HepG2 (cell line): ENCODE data around the gene C5orf34. TPM values are rescaled to one million over a fixed set of nuclear protein-coding genes. Genes with fewer than 3 reads are reported as not detected.

Experiments used
- AGO2 ChIP-seq: fragments of 200-400 bp; formaldehyde crosslinking; optimal IDR thresholded peaks from 2 replicates; pipeline ENCODE3; 2017; ENCODE audit warnings: mild to moderate bottlenecking, low read depth, low read length, moderate library complexity
- ATF7-NPFF ChIP-seq: sonication (generic); formaldehyde crosslinking; IDR thresholded peaks from 2 replicates; pipeline ENCODE4 v1.8.1; 2023; ENCODE audit warnings: mild to moderate bottlenecking, low read depth, missing genetic modification reagents, moderate library complexity
- EED ChIP-seq: sonication (generic); formaldehyde crosslinking; IDR thresholded peaks from 2 replicates; pipeline ENCODE4 v1.5.0; 2020; ENCODE audit warnings: mild to moderate bottlenecking, missing genetic modification reagents
- ESRRA ChIP-seq: sonication (generic); formaldehyde crosslinking; IDR thresholded peaks from 2 replicates; pipeline ENCODE4 v1.5.1; 2020; ENCODE audit warnings: mild to moderate bottlenecking, low read depth, missing genetic modification reagents
- HNRNPLL ChIP-seq: fragments of 200-400 bp; formaldehyde crosslinking; IDR thresholded peaks from 2 replicates; pipeline ENCODE4 v1.6.1; 2017; ENCODE audit warnings: mild to moderate bottlenecking, low read depth, low read length; ENCODE audit not compliant: poor library complexity, severe bottlenecking
- ISL2 ChIP-seq: sonication (generic); formaldehyde crosslinking; IDR thresholded peaks from 2 replicates; pipeline ENCODE4 v1.5.0; 2020; ENCODE audit warnings: missing genetic modification reagents
- JUNB ChIP-seq: sonication (generic); formaldehyde crosslinking; IDR thresholded peaks from 2 replicates; pipeline ENCODE4 v1.8.0; 2022; ENCODE audit warnings: missing genetic modification reagents, mild to moderate bottlenecking, borderline replicate concordance
- KDM5A ChIP-seq: fragments of 200-600 bp; sonication (generic); IDR thresholded peaks from 2 replicates; pipeline ENCODE4 v1.7.0; 2018; ENCODE audit warnings: antibody characterized with exemption, mild to moderate bottlenecking, low read length, borderline replicate concordance
- MED8 ChIP-seq: sonication (generic); formaldehyde crosslinking; IDR thresholded peaks from 2 replicates; pipeline ENCODE4 v1.8.1; 2023; ENCODE audit warnings: mild to moderate bottlenecking, missing genetic modification reagents; ENCODE audit not compliant: insufficient replicate concordance
- NFE2L2 ChIP-seq: fragments of 150-350 bp; IDR thresholded peaks from 2 replicates; pipeline ENCODE4 v1.6.1; 2014; ENCODE audit warnings: low read length
- PCBP2 ChIP-seq: fragments of 200-400 bp; formaldehyde crosslinking; optimal IDR thresholded peaks from 2 replicates; pipeline ENCODE3; 2018; ENCODE audit warnings: low read length, low read depth; ENCODE audit not compliant: poor library complexity, severe bottlenecking
- POLR2G ChIP-seq: fragments of 200-400 bp; formaldehyde crosslinking; IDR thresholded peaks from 2 replicates; pipeline ENCODE4 v1.6.1; 2018; ENCODE audit warnings: mild to moderate bottlenecking, low read depth, low read length, moderate library complexity
- TBL1XR1 ChIP-seq: fragments of 150-350 bp; IDR thresholded peaks from 2 replicates; pipeline ENCODE4 v1.6.1; 2014; ENCODE audit warnings: borderline replicate concordance, low read length; ENCODE audit not compliant: partially characterized antibody
- ZBTB38 ChIP-seq: sonication (generic); formaldehyde crosslinking; IDR thresholded peaks from 2 replicates; pipeline ENCODE4 v1.5.1; 2020; ENCODE audit warnings: mild to moderate bottlenecking, missing genetic modification reagents
- ZNF121 ChIP-seq: sonication (generic); formaldehyde crosslinking; IDR thresholded peaks from 2 replicates; pipeline ENCODE4 v1.5.0; 2020; ENCODE audit warnings: mild to moderate bottlenecking, missing genetic modification reagents
- ZNF180 ChIP-seq: sonication (generic); formaldehyde crosslinking; IDR thresholded peaks from 2 replicates; pipeline ENCODE4 v1.4.0; 2020; ENCODE audit warnings: low read depth, missing genetic modification reagents, borderline replicate concordance
- ZNF329 ChIP-seq: sonication (generic); formaldehyde crosslinking; IDR thresholded peaks from 2 replicates; pipeline ENCODE4 v1.9.0; 2021; ENCODE audit warnings: low read depth, mild to moderate bottlenecking, missing genetic modification reagents
- ZNF34 ChIP-seq: sonication (generic); formaldehyde crosslinking; IDR thresholded peaks from 2 replicates; pipeline ENCODE4 v1.4.0; 2020; ENCODE audit warnings: mild to moderate bottlenecking, missing genetic modification reagents, borderline replicate concordance
- ZNF720 ChIP-seq: sonication (generic); formaldehyde crosslinking; IDR thresholded peaks from 2 replicates; pipeline ENCODE4 v1.4.0; 2020; ENCODE audit warnings: missing genetic modification reagents
- ZNF768 ChIP-seq: sonication (generic); formaldehyde crosslinking; IDR thresholded peaks from 2 replicates; pipeline ENCODE4 v1.4.0; 2020; ENCODE audit warnings: missing genetic modification reagents
- polyA plus RNA-seq, 8 experiments: library from polyadenylated mRNA; depleted of rRNA in 3 of 8; stranded (reverse) in 7 of 8; unstranded in 1 of 8; fragments of >200 nt; fragmentation: Illumina TruSeq in 4 of 8; extraction: Trizol in 4 of 8; gene quantifications; 2 replicates each; pipeline versions ENCODE4 v1.2.1 to v1.2.3, GENCODE V29; 2011 to 2016; ENCODE audit warnings: low read depth in 4 of 8, missing spikeins in 1 of 8, mixed read lengths in 1 of 8; ENCODE audit not compliant: insufficient read depth in 1 of 8
- total RNA-seq, 5 experiments: library from RNA; depleted of rRNA; stranded (reverse); fragments of >200 nt; fragmentation: Illumina TruSeq; extraction: Trizol; gene quantifications; 2 replicates each; pipeline ENCODE4 v1.2.3, GENCODE V29; 2016; ENCODE audit warnings: low read depth in 1 of 5
- TF ChIP-seq, protein P1 (sequence below): sonication (generic); formaldehyde crosslinking; IDR thresholded peaks from 2 replicates; pipeline ENCODE4 v1.5.0; 2020; ENCODE audit warnings: missing genetic modification reagents, mild to moderate bottlenecking, borderline replicate concordance
- TF ChIP-seq, protein P2 (sequence below): sonication (generic); formaldehyde crosslinking; IDR thresholded peaks from 2 replicates; pipeline ENCODE4 v1.4.0; 2020; ENCODE audit warnings: missing genetic modification reagents
- TF ChIP-seq, protein P3 (sequence below): sonication (generic); formaldehyde crosslinking; IDR thresholded peaks from 2 replicates; pipeline ENCODE4 v1.4.0; 2020; ENCODE audit warnings: missing genetic modification reagents, mild to moderate bottlenecking, borderline replicate concordance

C5orf34 gene
- total and polyA plus RNA-seq, 2 of the 13 experiments (the other 11 are each of a cell fraction or from before 2014, with no cell fraction given): 3.2 to 6.4 TPM

DNA sequence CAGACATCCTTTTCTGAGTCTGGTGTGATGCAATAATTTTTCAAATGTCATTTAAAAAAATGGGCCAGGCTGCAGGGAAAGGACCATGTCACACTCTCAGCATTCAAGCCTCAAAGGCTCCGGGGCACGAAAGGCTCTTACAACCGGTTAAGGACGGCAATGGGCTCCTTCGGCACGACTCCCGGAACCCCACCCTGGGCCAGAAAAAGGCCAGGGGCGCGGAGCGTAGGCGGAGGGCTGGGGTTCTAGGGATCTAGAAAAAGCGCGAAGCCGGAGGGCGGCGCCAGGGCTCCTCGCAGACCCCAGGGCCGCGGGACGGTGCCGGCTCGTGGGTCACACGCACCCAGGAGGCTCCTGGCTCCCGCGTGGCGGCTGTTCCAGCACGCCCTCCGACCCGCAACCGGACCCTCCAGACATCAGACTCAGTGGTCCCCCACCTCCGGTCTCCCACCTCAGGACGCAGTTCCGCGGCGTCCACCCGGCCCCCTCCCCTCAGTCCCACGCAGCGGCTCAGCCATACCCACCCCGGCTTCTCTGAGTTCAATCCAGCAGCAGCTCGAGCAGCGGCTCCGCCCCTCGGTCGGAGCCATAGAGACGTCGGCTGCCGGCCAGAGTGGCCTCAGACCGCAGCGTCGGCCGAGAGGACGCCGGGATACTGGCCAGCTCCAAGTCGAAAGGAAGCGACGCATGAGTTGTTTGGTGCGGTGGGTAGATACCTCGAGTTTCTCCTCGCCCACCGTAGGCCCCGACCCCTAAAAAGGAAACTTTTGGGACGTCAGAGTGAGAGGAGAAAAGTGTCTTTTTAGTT is 31.4 kb downstream of the C5orf34 start, which contains the start of gene TMEM267 (continued):
- TF ChIP-seq, protein P1, sequence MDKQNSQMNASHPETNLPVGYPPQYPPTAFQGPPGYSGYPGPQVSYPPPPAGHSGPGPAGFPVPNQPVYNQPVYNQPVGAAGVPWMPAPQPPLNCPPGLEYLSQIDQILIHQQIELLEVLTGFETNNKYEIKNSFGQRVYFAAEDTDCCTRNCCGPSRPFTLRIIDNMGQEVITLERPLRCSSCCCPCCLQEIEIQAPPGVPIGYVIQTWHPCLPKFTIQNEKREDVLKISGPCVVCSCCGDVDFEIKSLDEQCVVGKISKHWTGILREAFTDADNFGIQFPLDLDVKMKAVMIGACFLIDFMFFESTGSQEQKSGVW (CRISPR knock-in tag): 0 out of 2 replicates have a peak, but pooled peaks have one; percentile 67
- TF ChIP-seq KDM5A (0 out of 2 replicates have a peak, but pooled peaks have one; percentile 8), ZNF34 (CRISPR knock-in tag) (no peak), ATF7-NPFF (CRISPR knock-in tag) (no peak), ZNF329 (no peak), EED (CRISPR knock-in tag) (peak; percentile 62; the same call in 1 of the 2 replicates), TBL1XR1 (peak; percentile 44), ZNF180 (peak; percentile 17; the same call in 1 of the 2 replicates), ZNF121 (CRISPR knock-in tag) (no peak), NFE2L2 (no peak), ZBTB38 (CRISPR knock-in tag) (no peak), JUNB (0 out of 2 replicates have a peak, but pooled peaks have one; percentile 25), ESRRA (CRISPR knock-in tag) (peak; percentile 69; the same call in 1 of the 2 replicates), MED8 (CRISPR knock-in tag) (peak; percentile 85), POLR2G (peak; percentile 98), HNRNPLL (peak; percentile 66), ZNF720 (no peak), ISL2 (CRISPR knock-in tag) (peak; percentile 23; the same call in 1 of the 2 replicates), ZNF768 (peak; percentile 77; the same call in 1 of the 2 replicates), AGO2 (peak; percentile 57), PCBP2 (no peak)
- TF ChIP-seq, protein P2, sequence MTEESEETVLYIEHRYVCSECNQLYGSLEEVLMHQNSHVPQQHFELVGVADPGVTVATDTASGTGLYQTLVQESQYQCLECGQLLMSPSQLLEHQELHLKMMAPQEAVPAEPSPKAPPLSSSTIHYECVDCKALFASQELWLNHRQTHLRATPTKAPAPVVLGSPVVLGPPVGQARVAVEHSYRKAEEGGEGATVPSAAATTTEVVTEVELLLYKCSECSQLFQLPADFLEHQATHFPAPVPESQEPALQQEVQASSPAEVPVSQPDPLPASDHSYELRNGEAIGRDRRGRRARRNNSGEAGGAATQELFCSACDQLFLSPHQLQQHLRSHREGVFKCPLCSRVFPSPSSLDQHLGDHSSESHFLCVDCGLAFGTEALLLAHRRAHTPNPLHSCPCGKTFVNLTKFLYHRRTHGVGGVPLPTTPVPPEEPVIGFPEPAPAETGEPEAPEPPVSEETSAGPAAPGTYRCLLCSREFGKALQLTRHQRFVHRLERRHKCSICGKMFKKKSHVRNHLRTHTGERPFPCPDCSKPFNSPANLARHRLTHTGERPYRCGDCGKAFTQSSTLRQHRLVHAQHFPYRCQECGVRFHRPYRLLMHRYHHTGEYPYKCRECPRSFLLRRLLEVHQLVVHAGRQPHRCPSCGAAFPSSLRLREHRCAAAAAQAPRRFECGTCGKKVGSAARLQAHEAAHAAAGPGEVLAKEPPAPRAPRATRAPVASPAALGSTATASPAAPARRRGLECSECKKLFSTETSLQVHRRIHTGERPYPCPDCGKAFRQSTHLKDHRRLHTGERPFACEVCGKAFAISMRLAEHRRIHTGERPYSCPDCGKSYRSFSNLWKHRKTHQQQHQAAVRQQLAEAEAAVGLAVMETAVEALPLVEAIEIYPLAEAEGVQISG (CRISPR knock-in tag): peak; percentile 99
- TF ChIP-seq, protein P3, sequence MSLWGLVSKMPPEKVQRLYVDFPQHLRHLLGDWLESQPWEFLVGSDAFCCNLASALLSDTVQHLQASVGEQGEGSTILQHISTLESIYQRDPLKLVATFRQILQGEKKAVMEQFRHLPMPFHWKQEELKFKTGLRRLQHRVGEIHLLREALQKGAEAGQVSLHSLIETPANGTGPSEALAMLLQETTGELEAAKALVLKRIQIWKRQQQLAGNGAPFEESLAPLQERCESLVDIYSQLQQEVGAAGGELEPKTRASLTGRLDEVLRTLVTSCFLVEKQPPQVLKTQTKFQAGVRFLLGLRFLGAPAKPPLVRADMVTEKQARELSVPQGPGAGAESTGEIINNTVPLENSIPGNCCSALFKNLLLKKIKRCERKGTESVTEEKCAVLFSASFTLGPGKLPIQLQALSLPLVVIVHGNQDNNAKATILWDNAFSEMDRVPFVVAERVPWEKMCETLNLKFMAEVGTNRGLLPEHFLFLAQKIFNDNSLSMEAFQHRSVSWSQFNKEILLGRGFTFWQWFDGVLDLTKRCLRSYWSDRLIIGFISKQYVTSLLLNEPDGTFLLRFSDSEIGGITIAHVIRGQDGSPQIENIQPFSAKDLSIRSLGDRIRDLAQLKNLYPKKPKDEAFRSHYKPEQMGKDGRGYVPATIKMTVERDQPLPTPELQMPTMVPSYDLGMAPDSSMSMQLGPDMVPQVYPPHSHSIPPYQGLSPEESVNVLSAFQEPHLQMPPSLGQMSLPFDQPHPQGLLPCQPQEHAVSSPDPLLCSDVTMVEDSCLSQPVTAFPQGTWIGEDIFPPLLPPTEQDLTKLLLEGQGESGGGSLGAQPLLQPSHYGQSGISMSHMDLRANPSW: no peak
